Rectal smooth muscle tissue (tissue), 1 donor: Measurements from ENCODE around the gene SPNS2.
A peak's percentile ranks its signal among the peaks of the same experiment; 100 is the strongest.

ENCODE experiments used
- H3K27ac ChIP-seq: one replicate; pipeline ENCODE4 v1.7.0; 2013; ENCODE audit warnings: low read depth, low read length, inconsistent platforms
- H3K27me3 ChIP-seq: one replicate; pipeline ENCODE4 v1.7.0; 2013; ENCODE audit warnings: low read length; ENCODE audit not compliant: control insufficient read depth, insufficient read depth
- H3K36me3 ChIP-seq: one replicate; pipeline ENCODE4 v1.7.0; 2013; ENCODE audit warnings: low read length; ENCODE audit not compliant: control insufficient read depth, insufficient read depth
- H3K4me1 ChIP-seq: one replicate; pipeline ENCODE4 v1.7.0; 2013; ENCODE audit warnings: low read length; ENCODE audit not compliant: control insufficient read depth, insufficient read depth
- H3K4me3 ChIP-seq: one replicate; pipeline ENCODE4 v1.7.0; 2013; ENCODE audit warnings: low read length
- H3K9ac ChIP-seq: one replicate; pipeline ENCODE4 v1.7.0; 2013; ENCODE audit warnings: low read length

The SPNS2 gene

GRCh38 chr17:4541328-4542002, 42.8 kb downstream of the SPNS2 start:
- Histone ChIP-seq H3K4me3 (no peak overlapping the region), H3K27me3 (no peaks in the 10 kb centered on the region), H3K4me1 (no peaks in the 10 kb centered on the region), H3K36me3 (peaks cover 23% of the 10 kb centered on the region), H3K9ac (no peak overlapping the region), H3K27ac (peak overlapping the region; percentile 14)

- Histone ChIP-seq H3K27me3 (no peaks in the 10 kb centered on the region), H3K27ac (no peak overlapping the region), H3K4me3 (no peak overlapping the region), H3K36me3 (peaks cover 23% of the 10 kb centered on the region), H3K9ac (no peak overlapping the region), H3K4me1 (no peaks in the 10 kb centered on the region)
These were observed 43.5 kb downstream of the SPNS2 start for GRCh38 chr17:4542003-4542725.

GRCh38 chr17:4542726-4543191, 44.1 kb downstream of the SPNS2 start:
- Histone ChIP-seq H3K27ac (no peak overlapping the region), H3K27me3 (no peaks in the 10 kb centered on the region), H3K9ac (no peak overlapping the region), H3K4me3 (no peak overlapping the region), H3K36me3 (peaks cover 27% of the 10 kb centered on the region), H3K4me1 (no peaks in the 10 kb centered on the region)

GRCh38 chr17:4543557-4544026, 44.9 kb downstream of the SPNS2 start:
- Histone ChIP-seq H3K4me1 (no peaks in the 10 kb centered on the region), H3K27ac (no peak overlapping the region), H3K9ac (no peak overlapping the region), H3K4me3 (no peak overlapping the region), H3K36me3 (peaks cover 33% of the 10 kb centered on the region), H3K27me3 (no peaks in the 10 kb centered on the region)

GRCh38 chr17:4544135-4544950, 45.7 kb downstream of the SPNS2 start:
- peaks cover 41% of the 10 kb centered on the region for H3K36me3 ChIP-seq
- H3K4me1 ChIP-seq = no peaks in the 10 kb centered on the region
- no peak overlapping the region for H3K4me3 ChIP-seq
- H3K27me3 ChIP-seq = no peaks in the 10 kb centered on the region
- no peak overlapping the region for H3K9ac ChIP-seq
- H3K27ac ChIP-seq = no peak overlapping the region

GRCh38 chr17:4544951-4545216, 46.2 kb downstream of the SPNS2 start:
- Histone ChIP-seq H3K27ac (no peak overlapping the region), H3K9ac (no peak overlapping the region), H3K27me3 (no peaks in the 10 kb centered on the region), H3K4me1 (no peaks in the 10 kb centered on the region), H3K4me3 (no peak overlapping the region), H3K36me3 (peaks cover 42% of the 10 kb centered on the region)

- no peaks in the 10 kb centered on the region for H3K27me3 ChIP-seq
- no peak overlapping the region for H3K27ac ChIP-seq
- no peaks in the 10 kb centered on the region for H3K4me1 ChIP-seq
- peaks cover 42% of the 10 kb centered on the region for H3K36me3 ChIP-seq
- H3K4me3 ChIP-seq = no peak overlapping the region
- H3K9ac ChIP-seq = no peak overlapping the region
These were observed 46.7 kb downstream of the SPNS2 start for GRCh38 chr17:4545217-4545951.

- Histone ChIP-seq H3K27ac (no peak overlapping the region), H3K4me3 (no peak overlapping the region), H3K4me1 (no peaks in the 10 kb centered on the region), H3K27me3 (no peaks in the 10 kb centered on the region), H3K36me3 (peaks cover 43% of the 10 kb centered on the region), H3K9ac (no peak overlapping the region)
These were observed 48.6 kb downstream of the SPNS2 start for GRCh38 chr17:4547118-4547906.

- H3K27me3 ChIP-seq = no peaks in the 10 kb centered on the region
- H3K36me3 ChIP-seq = peaks cover 40% of the 10 kb centered on the region
- H3K9ac ChIP-seq = no peak overlapping the region
- no peaks in the 10 kb centered on the region for H3K4me1 ChIP-seq
- H3K27ac ChIP-seq = no peak overlapping the region
- no peak overlapping the region for H3K4me3 ChIP-seq
These were observed 49.4 kb downstream of the SPNS2 start for GRCh38 chr17:4548061-4548461.

GRCh38 chr17:4548721-4549531, 50.2 kb downstream of the SPNS2 start:
- no peaks in the 10 kb centered on the region for H3K4me1 ChIP-seq
- H3K27ac ChIP-seq = no peak overlapping the region
- no peaks in the 10 kb centered on the region for H3K27me3 ChIP-seq
- H3K9ac ChIP-seq = no peak overlapping the region
- peaks cover 42% of the 10 kb centered on the region for H3K36me3 ChIP-seq
- H3K4me3 ChIP-seq = no peak overlapping the region
